Midbrain (tissue), 1 donor: ENCODE measurements around the gene NMT1.

Experiments used
- DNase-seq: peaks from one replicate; lab custom pipeline; 2025; lab: John Stamatoyannopoulos, UW

Gene NMT1

GRCh38 chr17:45150911-45151809 lies 90.0 kb downstream of the NMT1 start:
- DNase-seq: peak; percentile 19

DNA sequence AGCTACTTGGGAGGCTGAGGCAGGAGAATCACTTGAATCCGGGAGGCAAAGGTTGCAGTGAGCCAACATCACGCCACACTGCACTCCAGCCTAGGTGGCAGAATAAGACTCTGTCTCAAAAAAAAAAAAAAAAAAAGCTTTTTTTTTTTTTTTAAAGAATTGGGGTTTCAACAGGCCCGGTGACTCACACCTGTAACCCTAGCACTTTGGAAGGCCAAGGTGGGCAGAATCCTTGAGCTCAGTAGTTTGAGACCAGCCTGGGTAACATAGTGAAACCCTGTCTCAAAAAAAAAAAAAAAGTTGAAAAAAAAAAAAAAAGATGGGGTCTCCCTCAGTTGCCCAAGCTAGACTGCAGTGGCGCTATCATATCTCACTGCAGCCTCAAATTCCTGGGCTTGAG lies 93.9 kb downstream of the NMT1 start:
- no peak for DNase-seq

GRCh38 chr17:45155483-45155882 lies 94.4 kb downstream of the NMT1 start:
- DNase-seq: no peak

- no peak for DNase-seq
These were observed 95.1 kb downstream of the NMT1 start for GRCh38 chr17:45156242-45156641.
